ENCODE data around the gene GALK1.

DNA sequence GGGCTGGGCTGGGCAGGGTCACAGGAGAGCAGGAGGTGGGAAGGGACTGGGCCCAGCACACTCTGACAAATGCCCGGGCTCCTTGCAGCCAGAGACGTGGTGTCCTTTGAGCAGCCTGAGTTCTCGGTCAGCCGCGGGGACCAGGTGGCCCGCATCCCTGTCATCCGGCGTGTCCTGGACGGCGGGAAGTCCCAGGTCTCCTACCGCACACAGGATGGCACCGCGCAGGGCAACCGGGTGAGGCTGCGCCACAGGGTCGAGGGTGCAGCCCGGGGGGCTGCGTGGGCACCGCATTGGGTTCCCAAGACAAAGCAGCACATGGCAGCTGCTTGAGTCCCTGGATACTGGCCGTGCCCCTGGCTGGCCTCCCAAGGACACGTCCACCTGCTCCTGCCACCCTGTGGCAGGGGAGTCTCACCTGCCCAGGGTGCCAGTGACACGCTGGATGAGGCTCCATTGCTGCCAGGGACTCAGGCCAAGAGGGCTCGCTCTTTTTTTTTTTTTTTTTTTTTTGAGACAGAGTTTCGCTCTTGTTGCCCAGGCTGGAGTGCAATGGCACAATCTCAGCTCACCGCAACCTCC is 21.3 kb downstream of the GALK1 start:
- no peak for TF ChIP-seq FOSL2 (IDR thresholded peaks at IDR 0.05)
- no peak for TF ChIP-seq FOSL2 (CRISPR knock-in tag; IDR thresholded peaks at IDR 0.05)
- TF ChIP-seq EP300 (IDR thresholded peaks at IDR 0.05), result no peak
- no peak for TF ChIP-seq ZNF302 (CRISPR knock-in tag; IDR thresholded peaks at IDR 0.05)
- TF ChIP-seq JUNB (IDR thresholded peaks at IDR 0.05), result no peak
- TF ChIP-seq, protein P1, sequence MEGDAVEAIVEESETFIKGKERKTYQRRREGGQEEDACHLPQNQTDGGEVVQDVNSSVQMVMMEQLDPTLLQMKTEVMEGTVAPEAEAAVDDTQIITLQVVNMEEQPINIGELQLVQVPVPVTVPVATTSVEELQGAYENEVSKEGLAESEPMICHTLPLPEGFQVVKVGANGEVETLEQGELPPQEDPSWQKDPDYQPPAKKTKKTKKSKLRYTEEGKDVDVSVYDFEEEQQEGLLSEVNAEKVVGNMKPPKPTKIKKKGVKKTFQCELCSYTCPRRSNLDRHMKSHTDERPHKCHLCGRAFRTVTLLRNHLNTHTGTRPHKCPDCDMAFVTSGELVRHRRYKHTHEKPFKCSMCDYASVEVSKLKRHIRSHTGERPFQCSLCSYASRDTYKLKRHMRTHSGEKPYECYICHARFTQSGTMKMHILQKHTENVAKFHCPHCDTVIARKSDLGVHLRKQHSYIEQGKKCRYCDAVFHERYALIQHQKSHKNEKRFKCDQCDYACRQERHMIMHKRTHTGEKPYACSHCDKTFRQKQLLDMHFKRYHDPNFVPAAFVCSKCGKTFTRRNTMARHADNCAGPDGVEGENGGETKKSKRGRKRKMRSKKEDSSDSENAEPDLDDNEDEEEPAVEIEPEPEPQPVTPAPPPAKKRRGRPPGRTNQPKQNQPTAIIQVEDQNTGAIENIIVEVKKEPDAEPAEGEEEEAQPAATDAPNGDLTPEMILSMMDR (IDR thresholded peaks at IDR 0.05), result no peak
- TF ChIP-seq, protein P2, sequence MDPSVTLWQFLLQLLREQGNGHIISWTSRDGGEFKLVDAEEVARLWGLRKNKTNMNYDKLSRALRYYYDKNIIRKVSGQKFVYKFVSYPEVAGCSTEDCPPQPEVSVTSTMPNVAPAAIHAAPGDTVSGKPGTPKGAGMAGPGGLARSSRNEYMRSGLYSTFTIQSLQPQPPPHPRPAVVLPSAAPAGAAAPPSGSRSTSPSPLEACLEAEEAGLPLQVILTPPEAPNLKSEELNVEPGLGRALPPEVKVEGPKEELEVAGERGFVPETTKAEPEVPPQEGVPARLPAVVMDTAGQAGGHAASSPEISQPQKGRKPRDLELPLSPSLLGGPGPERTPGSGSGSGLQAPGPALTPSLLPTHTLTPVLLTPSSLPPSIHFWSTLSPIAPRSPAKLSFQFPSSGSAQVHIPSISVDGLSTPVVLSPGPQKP (IDR thresholded peaks at IDR 0.05; ENCODE audit: low read depth, low read length), result no peak
- TF ChIP-seq CEBPB (IDR thresholded peaks at IDR 0.05), result no peak
- TF ChIP-seq POLR2A (IDR thresholded peaks at IDR 0.05; ENCODE audit: low read length), result no peak
- TF ChIP-seq, protein P3, sequence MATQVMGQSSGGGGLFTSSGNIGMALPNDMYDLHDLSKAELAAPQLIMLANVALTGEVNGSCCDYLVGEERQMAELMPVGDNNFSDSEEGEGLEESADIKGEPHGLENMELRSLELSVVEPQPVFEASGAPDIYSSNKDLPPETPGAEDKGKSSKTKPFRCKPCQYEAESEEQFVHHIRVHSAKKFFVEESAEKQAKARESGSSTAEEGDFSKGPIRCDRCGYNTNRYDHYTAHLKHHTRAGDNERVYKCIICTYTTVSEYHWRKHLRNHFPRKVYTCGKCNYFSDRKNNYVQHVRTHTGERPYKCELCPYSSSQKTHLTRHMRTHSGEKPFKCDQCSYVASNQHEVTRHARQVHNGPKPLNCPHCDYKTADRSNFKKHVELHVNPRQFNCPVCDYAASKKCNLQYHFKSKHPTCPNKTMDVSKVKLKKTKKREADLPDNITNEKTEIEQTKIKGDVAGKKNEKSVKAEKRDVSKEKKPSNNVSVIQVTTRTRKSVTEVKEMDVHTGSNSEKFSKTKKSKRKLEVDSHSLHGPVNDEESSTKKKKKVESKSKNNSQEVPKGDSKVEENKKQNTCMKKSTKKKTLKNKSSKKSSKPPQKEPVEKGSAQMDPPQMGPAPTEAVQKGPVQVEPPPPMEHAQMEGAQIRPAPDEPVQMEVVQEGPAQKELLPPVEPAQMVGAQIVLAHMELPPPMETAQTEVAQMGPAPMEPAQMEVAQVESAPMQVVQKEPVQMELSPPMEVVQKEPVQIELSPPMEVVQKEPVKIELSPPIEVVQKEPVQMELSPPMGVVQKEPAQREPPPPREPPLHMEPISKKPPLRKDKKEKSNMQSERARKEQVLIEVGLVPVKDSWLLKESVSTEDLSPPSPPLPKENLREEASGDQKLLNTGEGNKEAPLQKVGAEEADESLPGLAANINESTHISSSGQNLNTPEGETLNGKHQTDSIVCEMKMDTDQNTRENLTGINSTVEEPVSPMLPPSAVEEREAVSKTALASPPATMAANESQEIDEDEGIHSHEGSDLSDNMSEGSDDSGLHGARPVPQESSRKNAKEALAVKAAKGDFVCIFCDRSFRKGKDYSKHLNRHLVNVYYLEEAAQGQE (IDR thresholded peaks at IDR 0.05), result no peak
